Measurements from ENCODE around the gene KIAA0040. TPM values are rescaled to one million over a fixed set of nuclear protein-coding genes. Genes with fewer than 3 reads are reported as not detected.
"Not testable (repeated sequence)": the region's sequence is repeated elsewhere in the genome, so short reads cannot be mapped to it uniquely, and the experiment has no call there.

The KIAA0040 gene
- polyA plus RNA-seq, 12 donors = 13.2 to 18.9 (median 16.0) TPM; not detected in 1

DNA sequence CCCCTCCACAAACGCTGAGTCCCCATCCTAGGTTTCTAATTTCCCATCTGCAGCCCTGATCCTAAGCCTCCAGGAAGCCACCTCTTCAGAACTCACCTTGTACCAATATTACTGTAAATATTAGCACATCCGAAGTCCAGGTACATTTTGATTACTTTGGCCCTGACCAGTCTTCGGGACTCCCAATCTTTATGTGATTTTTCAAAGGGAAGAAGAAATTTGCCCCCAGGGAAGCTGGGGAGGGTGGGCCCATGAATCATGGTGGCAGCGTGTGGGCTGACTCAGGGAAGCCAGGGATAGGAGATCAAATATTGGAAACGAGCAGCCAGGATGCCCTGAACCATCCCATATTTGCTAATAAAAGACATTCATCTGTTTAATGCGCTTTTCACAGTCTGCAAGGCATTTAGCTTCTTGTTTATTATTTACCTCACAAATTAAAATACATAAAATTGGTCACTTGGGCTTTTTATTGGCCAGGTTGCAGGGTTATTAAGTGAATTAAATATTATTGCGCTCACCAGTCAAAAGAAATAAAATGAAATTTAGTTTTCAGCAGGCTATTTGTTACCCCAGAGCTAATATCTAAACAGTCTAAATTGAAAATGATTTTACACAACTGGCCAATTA is 46.6 kb downstream of the KIAA0040 start:
- DNase-seq = no peak

DNA sequence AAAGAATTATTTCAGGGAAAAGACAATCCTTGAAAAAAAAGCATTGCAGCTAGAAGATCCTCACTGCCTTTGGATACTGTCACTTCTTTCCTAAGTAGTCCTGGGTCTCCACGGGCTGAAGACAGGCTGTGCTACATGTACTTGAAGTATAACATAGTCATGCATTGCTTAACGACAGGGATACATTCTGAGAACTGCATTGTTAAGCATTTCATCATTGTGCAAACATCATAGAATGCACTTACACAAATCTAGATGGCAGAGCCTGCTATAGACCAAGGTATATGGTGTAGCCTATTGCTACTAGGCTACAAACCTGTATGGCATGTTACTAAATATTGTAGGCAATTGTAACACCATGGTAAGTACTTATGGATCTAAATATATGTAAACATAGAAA is 54.0 kb downstream of the KIAA0040 start:
- no peak for DNase-seq

DNA sequence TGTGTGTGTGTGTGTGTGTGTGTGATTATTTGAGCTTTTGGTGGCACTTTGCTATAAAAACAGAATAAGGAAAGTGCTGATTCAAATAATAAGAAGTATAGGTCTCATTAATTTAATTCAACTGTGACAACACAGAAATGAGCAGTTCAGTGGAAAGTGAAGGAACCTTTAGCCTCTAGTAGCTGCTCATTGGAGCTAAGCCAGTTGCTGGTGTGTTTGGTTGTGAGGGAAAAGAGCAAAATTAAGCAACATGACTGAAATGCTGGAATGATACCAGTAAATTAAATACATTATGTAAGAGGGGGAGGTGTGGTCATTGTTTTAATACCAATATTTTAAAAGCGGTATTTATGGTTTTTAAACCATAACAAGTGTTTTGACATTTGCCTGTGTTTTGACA is 55.2 kb downstream of the KIAA0040 start:
- DNase-seq = no peak

DNA sequence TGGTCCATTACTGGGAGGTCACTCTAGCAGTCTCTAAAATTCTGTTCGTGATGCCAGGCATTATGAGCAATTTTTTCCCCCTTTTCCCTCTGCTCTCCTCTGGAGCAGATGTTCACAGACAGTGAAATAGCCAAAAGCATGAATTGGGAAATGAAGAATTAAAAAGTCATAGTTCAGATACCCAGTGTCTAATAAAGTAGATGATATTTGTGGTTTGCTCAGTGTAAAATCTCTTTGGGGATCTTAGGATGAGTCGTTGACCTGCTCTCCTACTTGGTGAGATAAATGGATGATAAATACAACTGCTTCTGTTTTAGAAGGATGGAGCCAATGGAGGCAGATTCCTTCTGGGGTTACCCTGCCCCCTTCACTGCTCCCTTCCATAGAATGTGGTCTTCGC is 56.3 kb downstream of the KIAA0040 start:
- no peak for DNase-seq

DNA sequence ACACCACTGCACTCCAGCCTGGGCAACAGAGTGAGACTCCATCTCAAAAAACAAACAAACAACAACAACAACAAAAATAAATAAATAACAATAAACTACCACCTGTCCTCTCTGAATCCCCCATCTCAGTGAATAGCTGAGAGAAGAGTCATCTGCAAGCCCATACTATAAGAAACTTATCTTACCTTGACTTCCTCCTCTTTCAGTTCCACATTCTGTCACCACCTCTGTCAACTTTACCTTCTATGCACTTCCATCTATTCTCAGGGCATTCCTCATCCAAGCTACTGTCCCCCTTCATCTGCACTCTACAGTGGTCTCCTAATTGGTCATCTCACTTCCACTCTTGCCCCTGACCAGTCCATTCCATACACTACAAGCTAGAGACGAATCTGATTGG is 58.1 kb downstream of the KIAA0040 start:
- DNase-seq = no peak

DNA sequence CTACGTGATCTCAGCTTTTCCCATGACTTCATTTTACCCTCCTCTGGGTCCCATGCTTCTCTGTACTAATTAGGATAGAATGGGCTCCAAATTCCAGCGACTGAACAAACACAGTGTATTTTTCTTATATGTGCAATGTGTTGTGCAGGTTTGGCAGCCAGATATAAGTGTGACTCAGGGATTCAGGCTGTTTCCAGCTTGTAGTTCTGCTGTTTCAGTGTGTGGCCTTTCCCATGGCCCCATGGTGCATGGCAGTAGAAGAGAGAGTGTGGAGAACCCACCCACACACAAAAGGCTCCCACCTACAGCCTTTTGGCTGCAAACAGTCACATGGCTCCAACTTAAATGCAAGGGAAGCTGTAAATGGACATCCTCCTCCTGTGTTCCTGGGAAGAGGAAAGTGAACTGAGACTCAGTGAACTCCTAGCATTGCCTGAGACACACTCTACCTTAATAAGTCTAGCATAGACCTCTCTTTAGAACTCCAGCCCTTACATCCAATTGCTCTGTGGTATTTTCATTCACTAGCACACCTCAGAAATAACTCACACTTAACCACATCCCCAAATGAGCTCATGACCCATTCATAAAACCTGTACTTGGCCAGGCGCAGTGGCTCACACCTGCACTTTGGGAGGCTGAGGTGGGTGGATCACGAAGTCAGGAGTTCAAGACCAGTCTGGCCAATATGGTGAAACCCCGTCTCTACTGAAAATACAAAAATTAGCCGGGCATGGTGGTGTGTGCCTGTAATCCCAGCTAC is 58.7 kb downstream of the KIAA0040 start:
- DNase-seq = no peak

DNA sequence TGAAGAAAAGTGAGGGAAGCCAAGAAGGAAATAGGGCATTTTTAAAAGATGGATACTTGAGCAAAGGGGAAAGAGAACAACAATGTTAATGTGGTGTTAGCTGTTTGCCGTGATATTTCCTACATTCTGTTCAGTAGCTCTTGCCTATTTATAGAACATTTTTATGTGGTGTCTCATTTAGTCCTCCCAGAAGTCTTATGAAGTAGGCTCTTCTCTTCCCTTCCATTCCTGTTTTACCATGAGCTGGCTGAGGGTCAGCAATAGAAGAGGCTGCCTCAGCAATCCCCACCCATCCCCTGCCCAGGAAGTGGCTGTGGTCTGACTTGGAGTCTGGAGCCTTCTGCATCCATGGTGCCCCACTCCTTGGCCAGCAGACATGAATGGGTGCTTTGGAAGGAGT is 60.1 kb downstream of the KIAA0040 start:
- DNase-seq = no peak

DNA sequence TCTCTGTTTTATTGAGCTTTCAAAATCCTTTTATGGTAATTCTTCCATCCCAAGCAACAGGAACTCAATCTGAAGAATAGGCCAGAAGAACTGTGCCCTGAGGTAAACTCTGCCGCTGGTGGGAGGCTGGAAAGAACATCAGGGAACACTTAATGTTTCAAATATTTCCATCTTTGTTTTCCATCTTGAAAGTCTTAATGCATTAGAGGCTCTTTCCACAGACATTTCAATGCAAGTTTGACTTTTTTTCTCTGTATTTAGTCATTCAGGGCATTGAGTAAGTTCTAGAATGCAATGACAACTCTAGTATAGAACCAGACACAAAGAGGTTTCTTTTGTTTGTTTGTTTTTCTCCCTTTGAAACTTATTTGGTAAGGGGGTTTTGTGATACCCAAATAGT is 61.5 kb downstream of the KIAA0040 start:
- no peak for DNase-seq

DNA sequence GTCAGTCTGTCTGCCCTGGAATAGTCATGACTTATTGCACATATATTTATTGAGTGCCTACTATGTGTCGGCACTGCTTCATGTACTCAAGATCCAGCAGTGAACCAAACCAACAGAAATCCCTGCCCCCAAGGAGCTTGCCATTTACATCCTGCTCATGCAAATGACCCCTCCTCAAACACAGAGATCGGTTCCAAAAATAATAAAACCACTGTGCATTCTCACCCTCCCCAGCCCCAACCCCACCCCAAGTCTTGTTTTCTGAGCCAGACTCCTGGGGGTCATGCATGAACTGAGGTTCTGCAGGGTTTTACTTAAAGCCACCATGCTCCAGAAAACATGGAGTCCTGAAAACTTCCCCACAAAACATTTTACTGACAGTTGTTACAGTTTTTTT is 61.9 kb downstream of the KIAA0040 start:
- DNase-seq = no peak

DNA sequence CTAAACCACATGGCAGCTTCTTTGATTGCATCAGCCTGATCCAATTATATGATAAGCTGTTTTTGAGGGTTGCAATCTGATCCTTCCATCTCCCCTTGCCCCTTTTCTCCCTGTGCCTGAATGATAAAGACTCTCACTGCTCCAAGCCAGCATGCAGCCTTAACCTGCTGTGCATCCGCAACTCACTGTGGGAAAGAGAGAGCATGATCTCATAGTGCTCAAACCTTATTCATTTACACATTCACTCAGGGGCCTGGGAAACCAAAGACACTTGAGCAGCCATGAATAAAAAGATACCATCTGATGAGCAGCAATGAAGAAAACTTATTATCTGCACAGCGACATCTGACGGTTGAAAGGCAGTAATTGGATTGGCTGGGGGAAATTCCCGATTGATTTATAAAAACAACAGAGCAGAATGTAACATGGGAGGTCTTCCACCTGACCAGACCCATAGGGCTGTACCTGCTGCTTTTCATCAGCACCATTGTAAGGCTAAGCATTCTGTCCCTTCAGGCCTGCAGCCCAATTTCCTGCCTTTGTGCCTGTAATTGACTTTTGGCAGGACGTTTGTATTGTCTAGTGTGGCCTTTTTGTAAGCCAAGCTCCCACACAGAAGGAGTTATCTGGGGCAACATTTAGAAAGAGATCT is 62.5 kb downstream of the KIAA0040 start:
- no peak for DNase-seq

DNA sequence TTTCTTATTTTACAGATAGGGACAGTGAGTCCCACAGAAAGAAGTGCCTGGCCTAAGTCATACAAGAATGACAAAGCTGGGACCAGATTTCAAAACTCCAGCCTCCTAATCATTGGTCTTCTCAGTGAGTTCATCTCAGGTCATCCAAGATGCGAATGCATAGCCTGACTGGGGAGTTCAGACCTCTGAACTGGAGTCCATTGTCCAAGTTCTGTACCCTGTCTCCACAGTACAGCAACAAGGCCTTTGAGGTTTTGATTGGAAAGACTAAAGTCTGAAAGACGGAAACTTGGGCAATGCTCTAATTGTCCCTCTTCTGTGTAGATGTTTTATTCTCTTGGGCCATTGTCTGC is 63.0 kb downstream of the KIAA0040 start:
- DNase-seq = no peak

DNA sequence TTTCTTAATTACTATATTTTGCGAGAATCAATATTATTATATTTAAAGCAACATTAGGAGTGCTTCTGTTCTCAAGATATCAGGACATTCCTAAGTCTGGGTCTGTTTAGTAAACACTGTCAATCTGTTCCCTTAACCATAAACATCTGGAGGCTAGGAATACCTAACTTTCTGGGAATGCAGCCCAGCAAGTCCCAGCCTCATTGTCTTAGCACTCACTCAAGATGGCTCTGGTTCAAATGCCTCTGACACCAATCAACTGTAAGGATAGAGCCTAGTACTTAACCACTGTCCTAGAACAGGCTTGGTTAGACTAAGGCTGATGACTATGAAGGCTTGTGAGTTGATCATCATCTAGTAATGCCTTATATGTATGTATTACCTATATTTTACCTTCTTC is 63.4 kb downstream of the KIAA0040 start:
- DNase-seq = peak; percentile 77

DNA sequence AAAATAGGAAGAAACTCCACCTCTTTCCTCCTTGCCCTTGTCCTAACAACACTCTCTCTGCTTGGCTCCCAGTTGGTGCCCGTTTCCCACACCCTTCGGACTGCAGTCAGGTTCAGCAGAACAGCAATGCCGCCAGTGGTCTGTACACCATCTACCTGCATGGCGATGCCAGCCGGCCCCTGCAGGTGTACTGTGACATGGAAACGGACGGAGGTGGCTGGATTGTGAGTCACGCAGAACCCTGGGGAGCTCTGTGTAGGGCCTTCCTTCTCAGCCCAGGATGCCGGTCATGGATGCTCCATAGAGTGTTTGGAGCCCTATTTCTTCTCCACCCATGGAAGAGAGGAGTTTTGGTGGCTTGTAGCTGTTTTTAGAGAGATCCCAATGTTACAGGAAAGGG is 64.1 kb downstream of the KIAA0040 start:
- DNase-seq = no peak

DNA sequence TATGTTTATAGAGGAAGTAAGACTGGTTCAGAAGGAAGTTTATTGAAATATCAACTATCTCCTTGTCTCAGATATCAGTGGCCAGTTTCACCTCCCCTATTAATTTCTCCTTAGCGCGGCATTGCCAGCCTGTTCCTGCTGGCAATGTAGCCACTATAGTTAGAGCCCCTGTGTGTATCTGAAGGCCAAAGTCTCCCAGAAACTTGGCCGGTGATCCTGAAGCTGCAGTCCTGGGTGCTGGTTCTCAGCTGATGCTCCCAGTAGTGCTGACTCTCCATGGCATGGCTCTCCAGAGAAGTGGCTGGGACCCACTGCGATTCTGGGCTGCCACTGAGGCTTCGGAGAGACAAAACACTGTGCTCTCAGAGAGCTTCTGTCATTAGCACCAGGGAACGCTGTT is 65.0 kb downstream of the KIAA0040 start:
- DNase-seq = no peak

DNA sequence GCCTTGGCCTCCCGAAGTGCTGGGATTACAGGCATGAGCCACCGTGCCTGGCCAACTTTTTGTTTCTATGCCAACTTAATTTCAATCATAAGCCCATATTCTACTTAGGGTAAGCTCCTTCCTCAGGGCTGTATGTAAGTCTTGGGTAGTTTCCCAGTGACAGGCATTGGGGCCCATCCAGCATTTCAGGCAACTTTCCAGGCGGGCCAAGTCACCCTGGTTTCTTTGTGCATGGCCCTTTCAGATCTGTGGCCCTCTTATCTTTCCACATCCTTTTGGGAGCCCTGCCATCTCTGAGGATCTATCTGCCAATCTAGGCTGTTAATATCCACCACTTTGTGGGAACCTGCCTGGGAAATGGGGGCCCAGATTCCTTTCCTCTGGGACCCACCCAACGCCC is 66.2 kb downstream of the KIAA0040 start:
- DNase-seq = no peak

DNA sequence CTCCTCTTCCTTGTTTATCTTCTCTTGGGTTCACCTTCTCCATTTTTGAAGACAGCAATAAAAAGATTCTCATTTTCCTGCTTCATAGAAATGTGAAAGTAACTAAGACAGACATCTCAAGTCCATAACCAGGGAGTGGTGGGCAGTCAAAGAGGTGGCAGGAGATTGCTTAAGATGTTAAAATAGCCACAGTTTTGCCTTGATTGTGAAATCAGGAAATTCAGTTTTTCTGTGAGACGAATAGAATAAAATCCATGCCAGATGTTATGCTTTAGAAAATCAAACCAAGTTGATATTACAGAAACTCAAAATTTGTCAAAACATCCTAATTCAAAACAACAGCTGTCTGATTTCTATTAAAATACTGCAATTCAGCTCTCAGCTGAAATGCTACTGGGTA is 67.7 kb downstream of the KIAA0040 start:
- DNase-seq = no peak

DNA sequence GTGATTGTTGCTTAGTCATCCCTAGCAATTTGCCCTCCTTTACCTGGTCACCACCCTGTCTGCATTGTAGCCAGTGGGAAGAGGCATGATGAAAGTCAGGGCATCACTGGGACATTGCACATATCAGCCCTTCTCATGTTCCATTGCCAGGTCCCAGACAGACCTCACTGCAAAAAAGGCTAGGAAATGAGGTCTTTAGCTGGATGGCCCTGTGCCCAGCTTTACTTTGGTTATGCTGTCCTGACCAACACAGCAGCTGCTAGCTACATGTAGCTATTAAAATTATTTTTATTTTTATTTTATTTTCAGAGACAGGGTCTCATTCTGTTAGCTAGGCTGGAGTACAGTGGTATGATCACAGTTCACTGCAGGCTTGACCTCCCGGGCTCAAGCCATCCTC is 72.1 kb downstream of the KIAA0040 start:
- no peak for DNase-seq

DNA sequence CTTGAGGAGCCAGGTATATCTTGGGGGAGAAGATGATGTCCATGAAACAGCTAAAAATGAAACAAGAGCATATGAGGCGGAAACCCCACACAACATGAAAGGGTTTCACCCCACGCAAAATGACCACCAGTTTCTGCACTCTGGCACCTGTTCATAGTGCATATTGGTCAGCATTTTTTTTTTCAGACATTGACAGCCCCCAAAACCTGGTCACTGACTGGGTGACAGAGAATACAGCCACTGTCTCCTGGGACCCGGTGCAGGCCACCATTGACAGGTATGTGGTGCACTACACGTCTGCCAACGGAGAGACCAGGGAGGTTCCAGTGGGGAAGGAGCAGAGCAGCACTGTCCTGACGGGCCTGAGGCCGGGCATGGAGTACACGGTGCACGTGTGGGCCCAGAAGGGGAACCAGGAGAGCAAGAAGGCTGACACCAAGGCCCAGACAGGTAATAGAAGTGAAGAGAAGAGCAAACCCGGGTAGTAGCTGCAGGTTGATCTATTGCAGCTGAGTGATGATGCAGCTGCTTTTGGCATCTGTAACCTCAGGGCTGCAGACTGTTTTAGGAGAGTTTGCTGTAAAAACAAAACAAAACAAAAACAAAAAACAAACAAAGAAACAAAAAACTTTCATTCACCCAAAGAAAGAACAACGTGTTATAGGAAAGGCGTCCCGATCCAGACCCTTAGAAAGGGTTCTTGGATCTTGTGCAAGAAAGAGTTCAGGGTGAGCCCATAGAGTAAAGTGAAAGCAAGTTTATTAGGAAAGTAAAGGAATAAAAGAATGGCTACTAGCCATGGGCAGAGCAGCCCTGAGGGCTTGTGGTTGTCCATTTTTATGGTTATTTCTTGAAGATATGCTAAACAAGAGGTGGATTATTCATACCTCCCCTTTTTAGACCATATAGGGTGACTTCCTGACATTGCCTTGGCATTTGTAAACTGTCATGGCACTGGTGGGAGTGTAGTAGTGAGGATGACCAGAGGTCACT is 73.9 kb downstream of the KIAA0040 start:
- DNase-seq = no peak

DNA sequence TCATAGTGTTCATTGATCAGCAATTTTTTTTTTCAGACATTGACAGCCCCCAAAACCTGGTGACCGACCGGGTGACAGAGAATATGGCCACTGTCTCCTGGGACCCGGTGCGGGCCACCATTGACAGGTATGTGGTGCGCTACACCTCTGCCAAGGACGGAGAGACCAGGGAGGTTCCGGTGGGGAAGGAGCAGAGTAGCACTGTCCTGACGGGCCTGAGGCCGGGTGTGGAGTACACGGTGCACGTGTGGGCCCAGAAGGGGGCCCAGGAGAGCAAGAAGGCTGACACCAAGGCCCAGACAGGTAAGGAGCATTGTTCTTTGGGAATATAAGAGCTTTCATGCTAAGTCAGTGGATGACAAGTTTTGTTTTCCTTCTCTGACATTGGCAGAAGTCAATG is 75.7 kb downstream of the KIAA0040 start:
- no peak for DNase-seq

DNA sequence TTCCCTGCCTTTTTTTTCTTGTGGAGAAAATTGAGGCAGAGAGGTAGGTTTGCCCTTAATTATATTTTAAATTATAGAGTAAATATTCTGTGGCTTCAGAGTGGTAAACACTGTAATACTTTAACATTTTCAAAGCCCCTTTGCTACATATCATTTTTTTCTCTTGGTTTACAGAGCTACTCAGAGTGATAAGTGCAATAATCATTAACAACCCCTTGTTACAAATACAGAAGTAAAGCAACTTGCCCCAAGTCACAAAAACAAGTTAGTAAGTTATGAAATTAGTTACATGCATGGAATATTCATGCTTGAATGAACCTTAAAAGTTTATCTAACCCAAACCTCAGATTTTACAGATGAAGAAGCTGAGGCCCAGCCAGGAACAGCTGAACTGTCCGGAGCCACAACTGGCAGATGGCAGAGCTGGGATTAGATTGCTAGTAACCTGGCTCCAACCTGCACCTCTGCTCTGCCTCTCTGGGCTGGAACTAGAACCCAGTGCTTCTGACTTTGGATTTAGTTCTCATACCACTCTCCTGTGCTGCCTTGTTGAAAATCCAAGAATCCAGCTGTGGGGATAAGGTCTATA is 76.3 kb downstream of the KIAA0040 start:
- no peak for DNase-seq

DNA sequence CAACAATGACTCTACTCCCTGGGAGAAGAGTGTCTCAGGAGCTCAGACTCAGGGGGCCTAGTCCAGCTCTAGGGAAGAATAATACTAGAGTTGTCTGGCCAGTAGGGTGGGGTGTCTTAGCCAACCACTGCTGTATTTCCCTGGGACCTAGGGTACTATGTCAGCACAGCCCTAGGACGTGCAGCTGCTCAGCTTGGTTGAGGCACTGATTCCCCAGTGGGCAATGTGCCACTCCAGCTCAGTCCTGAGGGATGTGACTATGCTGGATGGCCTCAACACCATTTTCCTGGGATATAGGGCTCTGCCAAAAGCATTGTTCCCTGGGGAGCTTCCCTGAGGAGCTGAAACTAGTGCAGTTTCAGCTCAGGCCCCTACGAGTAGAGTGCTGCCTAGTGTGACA is 77.6 kb downstream of the KIAA0040 start:
- no peak for DNase-seq

DNA sequence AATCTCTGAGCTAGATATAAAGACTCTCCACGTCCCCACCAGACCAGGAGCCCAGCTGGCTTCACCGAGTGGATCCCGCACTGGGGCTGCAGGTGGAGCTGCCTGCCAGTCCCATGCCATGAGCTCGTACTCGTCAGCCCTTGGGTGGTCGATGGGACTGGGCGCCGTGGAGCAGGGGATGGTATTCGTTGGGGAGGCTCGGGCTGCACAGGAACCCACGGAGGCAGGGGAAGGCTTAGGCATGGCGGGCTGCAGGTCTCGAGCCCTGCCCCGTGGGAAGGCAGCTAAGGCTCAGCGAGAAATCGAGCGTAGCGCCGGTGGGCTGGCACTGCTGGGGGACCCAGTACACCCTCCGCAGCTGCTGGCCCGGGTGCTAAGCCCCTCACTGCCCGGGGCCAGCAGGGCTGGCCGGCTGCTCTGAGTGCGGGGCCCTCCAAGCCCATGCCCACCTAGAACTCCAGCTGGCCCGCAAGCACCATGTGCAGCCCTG is 84.2 kb downstream of the KIAA0040 start:
- DNase-seq = not testable (repeated sequence)

Measured in muscle of arm (tissue), 12 donors.